Measurements from ENCODE around the gene SUN3.
"Not testable (repeated sequence)": the region's sequence is repeated elsewhere in the genome, so short reads cannot be mapped to it uniquely, and the experiment has no call there.

The SUN3 gene

DNA sequence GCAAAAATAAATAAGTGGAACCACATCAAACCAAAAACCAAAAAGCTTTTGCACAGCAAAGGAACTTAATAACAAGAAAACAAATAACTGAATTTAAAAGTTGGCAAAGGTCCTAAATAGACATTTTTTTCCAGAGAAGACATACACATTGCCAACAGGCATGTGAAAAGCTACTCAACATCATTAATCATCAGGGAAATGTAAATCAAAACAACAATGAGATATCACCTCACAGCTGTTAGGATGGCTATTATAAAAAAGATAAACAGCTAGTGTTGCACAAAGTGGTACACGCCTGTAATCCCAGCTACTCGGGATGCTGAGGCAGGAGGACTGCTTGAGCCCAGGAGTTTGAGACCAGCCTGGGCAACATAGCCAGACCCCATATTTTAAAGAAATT lies 2.2 kb upstream of the SUN3 start:
- DNase-seq (ENCODE audit: low read depth in 2 of 2) = no peak

GRCh38 chr7:48025624-48026023 lies 3.3 kb downstream of the SUN3 start:
- no peak for DNase-seq (ENCODE audit: low read depth in 2 of 2)

DNA sequence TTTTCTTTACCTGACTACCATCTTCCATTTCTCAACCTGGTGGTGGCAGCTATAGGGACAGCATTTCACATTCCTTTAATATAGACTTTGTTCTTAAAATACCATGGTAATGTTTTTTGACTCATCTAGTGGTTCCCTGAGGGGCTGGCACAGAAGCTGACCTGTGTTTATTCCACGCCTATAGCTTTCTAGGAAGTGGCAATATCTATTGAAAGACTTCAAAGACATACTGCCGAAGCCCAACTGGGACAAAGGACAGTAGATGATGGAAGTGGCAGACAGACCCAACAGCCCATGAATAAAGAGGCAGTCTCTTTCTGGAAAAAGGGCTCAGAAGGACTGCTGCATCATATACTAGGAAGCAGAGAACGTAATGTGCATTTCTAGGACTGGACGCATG lies 11.2 kb downstream of the SUN3 start:
- DNase-seq (ENCODE audit: low read depth in 2 of 2) = no peak

- DNase-seq (ENCODE audit: low read depth in 2 of 2) = no peak
These were observed 12.3 kb downstream of the SUN3 start for GRCh38 chr7:48016641-48017040.

DNA sequence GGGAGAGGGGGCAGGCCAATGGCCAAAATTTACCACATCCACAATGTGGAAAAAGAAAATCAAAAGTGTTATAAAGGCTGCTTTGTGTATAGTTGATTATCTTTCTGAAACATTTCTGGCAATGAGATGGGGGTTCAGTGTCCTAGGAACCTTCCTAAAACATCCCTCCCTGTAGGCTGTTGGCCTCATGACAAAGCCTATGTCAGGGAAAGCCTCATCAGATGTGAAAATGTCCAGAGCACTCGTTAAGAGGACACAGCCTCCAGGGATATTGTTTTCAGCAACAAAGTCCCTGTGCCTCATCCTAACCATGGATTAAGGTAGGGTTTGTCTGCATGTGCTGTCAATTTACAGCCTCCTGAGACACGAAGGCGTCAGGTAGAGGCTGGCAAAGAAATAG lies 17.0 kb downstream of the SUN3 start:
- no peak for DNase-seq (ENCODE audit: low read depth in 2 of 2)

- no peak for DNase-seq (ENCODE audit: low read depth in 2 of 2)
These were observed 17.6 kb downstream of the SUN3 start for GRCh38 chr7:48011323-48011722.

DNA sequence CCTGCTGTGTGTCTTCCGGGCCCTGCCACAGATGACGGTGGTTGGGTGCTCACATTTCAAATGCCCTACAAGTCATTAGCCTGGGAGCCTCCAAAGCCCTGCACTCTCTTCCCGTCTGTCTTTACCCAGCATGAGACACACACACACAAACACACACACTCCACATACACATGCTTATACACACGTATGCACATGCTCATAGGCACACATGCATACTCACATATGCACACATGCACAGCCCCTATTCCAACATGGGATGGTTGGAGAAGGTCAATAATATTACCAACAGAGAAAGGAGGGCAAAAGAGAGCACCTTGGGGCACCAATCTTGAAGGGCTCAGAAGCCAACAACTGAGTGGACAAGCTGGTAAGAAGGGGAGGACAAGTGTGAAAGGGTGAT lies 19.0 kb downstream of the SUN3 start:
- no peak for DNase-seq (ENCODE audit: low read depth in 2 of 2)

DNA sequence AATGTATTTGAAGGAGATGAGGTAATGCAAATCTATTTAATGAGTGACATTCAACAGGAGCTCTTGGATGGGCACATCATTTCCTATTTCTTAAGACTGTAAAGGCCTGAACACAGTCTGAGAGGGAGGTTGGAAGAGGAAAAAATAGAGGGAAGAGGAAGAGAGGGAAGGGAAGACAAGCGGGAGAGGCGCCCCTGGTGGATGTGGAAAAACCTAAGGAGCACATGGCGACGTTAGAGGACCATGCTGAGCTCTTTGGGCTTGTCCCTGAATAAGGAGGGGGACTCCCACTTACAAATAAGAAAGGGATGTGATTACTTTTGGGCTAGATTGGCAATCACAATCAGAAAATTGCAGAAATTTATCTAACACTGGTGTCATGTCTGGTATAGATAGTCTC lies 19.6 kb downstream of the SUN3 start:
- no peak for DNase-seq (ENCODE audit: low read depth in 2 of 2)

DNA sequence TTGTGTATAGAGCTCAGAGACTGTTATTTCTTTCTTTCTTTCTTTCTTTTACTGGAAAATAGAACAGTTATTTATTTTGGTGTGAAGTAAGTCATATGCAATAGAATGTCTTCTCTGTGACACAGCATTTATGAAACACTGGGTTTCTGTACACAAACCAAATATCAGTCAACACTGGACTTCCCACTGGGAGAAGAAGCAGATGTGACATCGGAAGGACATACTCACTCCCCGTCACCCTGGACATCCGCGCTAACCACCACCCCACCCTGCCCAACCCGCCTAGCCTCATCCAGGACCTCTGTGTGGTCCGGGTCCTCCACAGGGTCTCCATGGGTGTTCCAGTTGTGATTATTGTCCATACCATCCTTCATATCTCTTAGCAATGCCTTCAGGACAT lies 22.0 kb downstream of the SUN3 start:
- DNase-seq (ENCODE audit: low read depth in 2 of 2) = no peak

GRCh38 chr7:48004638-48005037 lies 24.3 kb downstream of the SUN3 start:
- DNase-seq (ENCODE audit: low read depth in 2 of 2) = no peak

GRCh38 chr7:48004032-48004431 lies 24.9 kb downstream of the SUN3 start:
- no peak for DNase-seq (ENCODE audit: low read depth in 2 of 2)

- DNase-seq (ENCODE audit: low read depth in 2 of 2) = not testable (repeated sequence)
These were observed 28.7 kb downstream of the SUN3 start for GRCh38 chr7:48000164-48000563.

- DNase-seq (ENCODE audit: low read depth in 2 of 2) = no peak
These were observed 29.5 kb downstream of the SUN3 start for GRCh38 chr7:47999413-47999812.

- no peak for DNase-seq (ENCODE audit: low read depth in 2 of 2)
These were observed 36.5 kb downstream of the SUN3 start for GRCh38 chr7:47992446-47992845.

DNA sequence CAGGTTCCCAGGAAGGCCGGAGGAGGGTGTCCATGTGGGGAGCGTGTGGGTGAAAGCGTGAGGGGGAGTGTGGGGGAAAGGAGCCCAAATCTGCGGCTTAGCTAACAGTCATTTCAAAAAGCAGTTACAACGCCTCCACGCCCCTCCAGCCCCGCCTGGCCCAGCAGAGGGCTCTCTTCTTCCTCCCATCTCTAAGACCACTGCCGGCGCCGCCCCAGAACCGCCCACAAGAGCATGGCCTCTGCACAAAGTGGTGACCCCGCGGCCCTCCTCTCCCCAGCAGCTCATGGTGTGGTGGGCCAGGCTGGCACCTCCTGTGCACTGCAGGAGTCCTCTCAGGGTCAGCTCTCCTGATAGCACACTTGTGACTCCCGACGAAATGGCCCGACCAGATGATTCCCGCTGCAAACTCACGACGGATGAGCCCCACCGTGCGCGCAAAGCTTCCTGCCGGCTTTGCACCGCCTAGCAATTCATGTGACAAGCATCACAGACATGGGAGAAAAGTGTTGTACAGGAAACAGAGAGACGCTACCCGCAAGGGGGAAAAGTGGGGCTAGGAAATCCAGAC lies 37.1 kb downstream of the SUN3 start:
- peak; percentile 41 to 44 for DNase-seq (ENCODE audit: low read depth in 2 of 2)

DNA sequence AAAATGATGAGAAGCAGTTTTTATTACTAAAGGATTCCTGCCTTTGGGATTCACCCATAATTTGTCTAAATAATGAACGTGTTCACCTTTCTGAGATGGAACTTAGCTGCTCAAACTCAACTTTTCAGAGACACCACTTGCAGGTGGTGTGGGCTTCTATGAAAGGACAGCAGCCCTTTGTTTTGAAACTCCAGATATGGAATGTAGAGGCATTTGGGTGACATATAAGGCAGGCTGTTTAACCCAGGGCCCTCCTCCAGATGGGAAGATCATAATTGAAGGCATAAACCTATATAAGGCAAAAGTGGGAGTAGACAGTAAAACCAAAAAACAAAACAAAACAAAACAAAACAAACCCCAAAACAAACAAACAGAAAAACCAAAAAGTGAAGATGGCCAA lies 37.6 kb downstream of the SUN3 start:
- DNase-seq (ENCODE audit: low read depth in 2 of 2) = no peak

- no peak for DNase-seq (ENCODE audit: low read depth in 2 of 2)
These were observed 38.3 kb downstream of the SUN3 start for GRCh38 chr7:47990592-47990991.

DNA sequence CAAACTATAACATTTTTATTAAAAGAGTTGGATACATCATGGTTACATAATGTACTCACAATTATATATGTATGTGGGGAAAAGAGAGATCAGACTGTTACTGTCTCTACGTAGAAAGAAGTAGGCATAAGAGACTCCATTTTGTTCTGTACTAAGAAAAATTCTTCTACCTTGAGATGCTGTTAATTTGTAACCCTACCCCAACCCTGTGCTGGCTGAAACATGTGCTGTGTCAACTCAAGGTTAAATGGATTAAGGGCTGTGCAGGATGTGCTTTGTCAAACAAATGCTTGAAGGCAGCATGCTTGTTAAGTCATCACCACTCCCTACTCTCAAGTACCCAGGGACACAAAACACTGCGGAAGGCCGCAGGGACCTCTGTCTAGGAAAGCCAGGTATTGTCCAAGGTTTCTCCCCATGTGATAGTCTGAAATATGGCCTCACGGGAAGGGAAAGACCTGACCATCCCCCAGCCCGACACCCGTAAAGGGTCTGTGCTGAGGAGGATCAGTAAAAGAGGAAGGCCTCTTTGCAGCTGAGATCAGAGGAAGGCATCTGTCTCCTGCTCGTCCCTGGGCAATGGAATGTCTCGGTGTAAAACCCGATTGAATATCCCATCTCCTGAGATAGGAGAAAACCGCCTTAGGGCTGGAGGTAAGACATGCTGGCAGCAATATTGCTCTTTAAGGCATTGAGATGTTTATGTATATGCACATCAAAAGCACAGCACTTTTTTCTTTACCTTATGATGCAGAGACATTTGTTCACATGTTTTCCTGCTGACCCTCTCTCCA lies 39.1 kb downstream of the SUN3 start:
- DNase-seq (ENCODE audit: low read depth in 2 of 2) = not testable (repeated sequence)

DNA sequence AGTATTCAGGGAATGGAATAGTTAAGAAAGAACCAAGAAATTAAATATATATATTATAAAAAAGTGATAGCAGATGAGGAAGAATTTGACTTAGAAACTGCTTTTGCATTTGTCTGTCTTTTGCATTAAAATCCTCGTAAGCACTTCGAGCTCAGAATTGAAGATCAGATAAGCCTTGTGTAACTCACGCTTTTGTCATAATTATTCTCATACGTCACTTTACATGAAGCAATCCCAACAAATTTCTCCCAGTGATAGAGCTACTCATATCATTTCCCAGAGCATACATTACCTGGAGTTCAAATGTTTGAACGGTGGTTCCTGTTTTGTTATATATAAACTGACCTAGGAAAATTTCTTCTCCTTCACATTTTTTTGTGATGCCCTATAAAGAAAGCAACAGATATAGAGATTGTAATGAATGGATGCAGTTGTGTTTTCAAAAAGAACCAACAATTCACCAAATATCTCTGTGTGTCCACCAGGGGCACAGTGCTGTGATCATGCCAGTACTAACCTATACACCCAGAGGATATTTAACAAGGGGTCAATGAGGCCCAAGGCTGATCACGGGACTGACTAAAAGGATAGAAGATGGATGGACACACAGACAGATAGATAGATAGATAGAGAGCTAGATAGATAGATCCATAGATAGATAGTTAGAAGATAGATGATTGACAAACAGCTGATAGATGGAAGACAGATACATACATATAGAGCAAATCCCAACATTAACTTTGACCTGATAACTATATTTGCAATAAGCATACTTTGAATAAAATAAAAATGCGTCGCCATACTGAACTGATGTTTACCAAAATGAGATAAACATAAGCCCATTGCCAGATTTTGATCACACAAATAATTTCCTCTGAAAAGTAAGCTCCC lies 40.2 kb downstream of the SUN3 start:
- no peak for DNase-seq (ENCODE audit: low read depth in 2 of 2)

- DNase-seq (ENCODE audit: low read depth in 2 of 2) = no peak
These were observed 46.3 kb downstream of the SUN3 start for GRCh38 chr7:47982610-47983009.

DNA sequence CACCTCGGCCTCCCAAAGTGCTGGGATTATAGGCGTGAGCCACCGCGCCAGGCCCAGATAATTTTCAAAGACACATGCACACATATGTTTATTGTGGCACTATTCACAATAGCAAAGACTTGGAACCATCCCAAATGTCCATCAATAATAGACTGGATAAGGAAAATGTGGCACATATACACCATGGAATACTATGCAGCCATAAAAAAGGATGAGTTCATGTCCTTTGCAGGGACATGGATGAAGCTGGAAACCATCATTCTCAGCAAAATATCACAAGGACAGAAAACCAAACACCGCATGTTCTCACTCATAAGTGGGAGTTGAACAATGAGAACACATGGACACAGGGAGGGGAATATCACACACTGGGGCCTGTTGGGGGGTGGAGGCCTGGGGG lies 48.3 kb downstream of the SUN3 start:
- not testable (repeated sequence) for DNase-seq (ENCODE audit: low read depth in 2 of 2)

DNA sequence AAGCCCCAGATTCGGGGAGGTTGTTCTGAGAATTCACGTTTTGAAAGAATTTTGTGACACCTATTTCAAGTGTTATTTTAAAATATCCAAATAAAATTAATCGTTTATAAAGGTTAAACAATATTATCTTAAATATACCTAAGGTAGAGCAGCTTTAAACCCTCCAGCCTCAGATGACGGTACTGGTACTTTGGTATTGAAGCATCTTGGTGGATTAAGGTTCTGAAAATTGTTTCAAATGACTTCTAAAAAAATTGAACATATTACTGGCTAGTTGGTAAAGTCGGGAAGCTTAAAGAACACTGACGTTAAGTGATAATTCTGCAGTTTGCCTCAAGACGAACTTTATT lies 49.1 kb downstream of the SUN3 start:
- no peak for DNase-seq (ENCODE audit: low read depth in 2 of 2)

All from fibroblast of skin of left quadriceps (primary cell).